HCT116 (cell line): Measurements from ENCODE around the gene ANO10. TPM values are rescaled to one million over a fixed set of nuclear protein-coding genes. Genes with fewer than 3 reads are reported as not detected.

ENCODE experiments used
- ATAC-seq: fragments of 200-7000 bp; cut with Tn5 transposase; 2 replicates; pipeline ENCODE4 v1.9.1; 2020; ENCODE audit warnings: mild to moderate bottlenecking, moderate library complexity
- BruUV-seq: library from RNA; stranded (reverse); fragments of 400-500 nt; replicated peaks from 2 replicates; lab custom pipeline; 2021; lab: Mats Ljungman, UMichigan
- CTCF ChIA-PET: fragments of 300-600 bp; sonication (Branson Sonifier 250); formaldehyde crosslinking; loops from one replicate; lab custom pipeline; 2021; ENCODE audit warnings: antibody characterized with exemption; lab: Charles Lee
- POLR2A ChIA-PET: fragments of 300-600, 350-600 bp; sonication (Branson Sonifier 250); formaldehyde crosslinking; loops from one replicate; lab custom pipeline; 2021; ENCODE audit warnings: antibody characterized with exemption; lab: Charles Lee
- RAD21 ChIA-PET, 2 experiments: fragments of 300-600 bp; sonication (Branson Sonifier 250); formaldehyde crosslinking; loops; one replicate each; lab custom pipeline; 2023; ENCODE audit warnings: low total read pairs in 2 of 2; ENCODE audit not compliant: uncharacterized antibody in 2 of 2, unreplicated experiment in 2 of 2, low non-redundant PET in 1 of 2; lab: Charles Lee
- DNase-seq: peaks from one replicate; pipeline ENCODE4 v3.0.0-alpha.2; 2010; ENCODE audit warnings: low read depth, low spot score
- H2AFZ ChIP-seq: fragments of 200-600 bp; shearing (Covaris generic), sonication (generic); 2 replicates; pipeline ENCODE4 v1.6.1; 2017; ENCODE audit warnings: low read depth, mixed run types, mixed read lengths, antibody characterized with exemption, low read length; ENCODE audit not compliant: poor library complexity, severe bottlenecking
- H3K27ac ChIP-seq: 2 replicates; pipeline ENCODE4 v1.5.1; 2012; ENCODE audit warnings: low read depth, low read length
- H3K27me3 ChIP-seq: fragments of 200-600 bp; sonication (generic); 2 replicates; pipeline ENCODE4 v1.6.1; 2016; ENCODE audit warnings: mixed run types, low read length, mixed read lengths; ENCODE audit not compliant: insufficient read depth
- H3K36me3 ChIP-seq, 2 experiments: fragments of 200-500 bp in 1 of 2; fragments of 200-600 bp in 1 of 2; sonication (Bioruptor generic) in 1 of 2; sonication (generic) in 1 of 2; 2 replicates each; pipeline versions ENCODE4 v1.5.1 to v1.6.1; 2014 to 2016; ENCODE audit warnings: low read length in 2 of 2, inconsistent platforms in 1 of 2, mixed read lengths in 1 of 2, mixed run types in 1 of 2; ENCODE audit not compliant: insufficient read depth in 2 of 2, control insufficient read depth in 1 of 2
- H3K4me1 ChIP-seq, 2 experiments: fragments of 200-600 bp in 1 of 2; sonication (generic) in 1 of 2; 2 replicates each; pipeline versions ENCODE4 v1.5.1 to v1.6.1; 2012 to 2017; ENCODE audit warnings: low read length in 2 of 2, inconsistent platforms in 1 of 2, mild to moderate bottlenecking in 1 of 2, mixed read lengths in 1 of 2, mixed run types in 1 of 2, moderate library complexity in 1 of 2; ENCODE audit not compliant: insufficient read depth in 2 of 2, control insufficient read depth in 1 of 2
- H3K4me2 ChIP-seq: fragments of 200-600 bp; sonication (generic); 2 replicates; pipeline ENCODE4 v1.6.1; 2017; ENCODE audit warnings: mixed run types, low read length, mixed read lengths
- H3K4me3 ChIP-seq, 2 experiments: fragments of 200-600 bp in 1 of 2; sonication (generic) in 1 of 2; replicated peaks in 1 of 2; 2 replicates each; pipeline ENCODE4 v1.5.1; 2011 to 2016; ENCODE audit warnings: low read length in 2 of 2, control low read depth in 1 of 2, low read depth in 1 of 2, mild to moderate bottlenecking in 1 of 2, mixed read lengths in 1 of 2, mixed run types in 1 of 2
- H3K79me2 ChIP-seq: fragments of 200-600 bp; sonication (generic); 2 replicates; pipeline ENCODE4 v1.6.1; 2017; ENCODE audit warnings: mild to moderate bottlenecking, mixed run types, low read length, moderate library complexity, mixed read lengths; ENCODE audit not compliant: insufficient read depth
- H3K9ac ChIP-seq: fragments of 200-600 bp; sonication (generic); 2 replicates; pipeline ENCODE4 v1.6.1; 2016; ENCODE audit warnings: low read length, mixed read lengths
- H3K9me2 ChIP-seq: fragments of 200-600 bp; sonication (generic), shearing (Covaris generic); 2 replicates; pipeline ENCODE4 v1.6.1; 2017; ENCODE audit warnings: mixed run types, mild to moderate bottlenecking, moderate library complexity; ENCODE audit not compliant: insufficient read depth
- H3K9me3 ChIP-seq, 2 experiments: fragments of 200-500 bp in 1 of 2; fragments of 200-600 bp in 1 of 2; sonication (Bioruptor generic) in 1 of 2; sonication (generic) in 1 of 2; 2 replicates each; pipeline ENCODE4 v1.6.1; 2014 to 2017; ENCODE audit warnings: low read length in 2 of 2, mixed read lengths in 2 of 2, inconsistent platforms in 1 of 2, low read depth in 1 of 2, mild to moderate bottlenecking in 1 of 2, mixed run types in 1 of 2, moderate library complexity in 1 of 2; ENCODE audit not compliant: control insufficient read depth in 1 of 2, insufficient read depth in 1 of 2
- H4K20me1 ChIP-seq: fragments of 200-600 bp; sonication (generic), shearing (Covaris generic); 2 replicates; pipeline ENCODE4 v1.6.1; 2017; ENCODE audit warnings: mixed run types, mild to moderate bottlenecking, moderate library complexity; ENCODE audit not compliant: insufficient read depth
- ATF3 ChIP-seq: IDR thresholded peaks from 2 replicates; pipeline ENCODE4 v1.6.1; 2012
- CBX3 ChIP-seq: IDR thresholded peaks from 2 replicates; pipeline ENCODE4 v1.6.1; 2012; ENCODE audit warnings: low read depth
- CTCF ChIP-seq, 3 experiments: fragments of 200-600 bp in 1 of 3; sonication (generic) in 1 of 3; IDR thresholded peaks in 2 of 3; conservative IDR thresholded peaks in 1 of 3; 2 replicates each; pipeline ENCODE4 v1.5.1; 2012 to 2017; ENCODE audit warnings: low read depth in 2 of 3, low read length in 2 of 3, antibody characterized with exemption in 1 of 3, borderline replicate concordance in 1 of 3, control low read depth in 1 of 3, mild to moderate bottlenecking in 1 of 3, mixed read lengths in 1 of 3, mixed run types in 1 of 3, moderate library complexity in 1 of 3; ENCODE audit not compliant: insufficient read depth in 1 of 3
- EGR1 ChIP-seq: IDR thresholded peaks from 2 replicates; pipeline ENCODE4 v1.6.1; 2012; ENCODE audit warnings: low read depth
- EZH2 ChIP-seq: fragments of 200-600 bp; sonication (generic); IDR thresholded peaks from 2 replicates; pipeline ENCODE4 v1.6.1; 2017; ENCODE audit warnings: antibody characterized with exemption, mixed run types
- EZH2phosphoT487 ChIP-seq: fragments of 200-600 bp; IDR thresholded peaks from 2 replicates; pipeline ENCODE4 v1.6.1; 2018; ENCODE audit warnings: antibody characterized with exemption, borderline replicate concordance
- FOSL1 ChIP-seq: IDR thresholded peaks from 2 replicates; pipeline ENCODE4 v1.6.1; 2012; ENCODE audit warnings: low read depth
- JUND ChIP-seq: IDR thresholded peaks from 2 replicates; pipeline ENCODE4 v1.6.1; 2012
- POLR2AphosphoS5 ChIP-seq: IDR thresholded peaks from 2 replicates; pipeline ENCODE4 v1.6.1; 2011; ENCODE audit warnings: mild to moderate bottlenecking, low read depth, low read length, moderate library complexity
- RAD21 ChIP-seq: IDR thresholded peaks from 2 replicates; pipeline ENCODE4 v1.6.1; 2012; ENCODE audit warnings: low read depth, mild to moderate bottlenecking
- SIN3A ChIP-seq: IDR thresholded peaks from 2 replicates; pipeline ENCODE4 v1.6.1; 2012; ENCODE audit warnings: low read depth
- SRF ChIP-seq: IDR thresholded peaks from 2 replicates; pipeline ENCODE4 v1.6.1; 2012; ENCODE audit warnings: low read depth
- TCF7L2 ChIP-seq: IDR thresholded peaks from 2 replicates; pipeline ENCODE4 v1.7.0; 2011; ENCODE audit warnings: borderline replicate concordance, inconsistent platforms; ENCODE audit not compliant: insufficient read depth, insufficient read length; ENCODE audit errors: extremely low read depth
- YY1 ChIP-seq: IDR thresholded peaks from 2 replicates; pipeline ENCODE4 v1.6.1; 2011; ENCODE audit warnings: low read length, low read depth, moderate library complexity, mild to moderate bottlenecking; ENCODE audit not compliant: insufficient replicate concordance; ENCODE audit errors: extremely low read depth
- ZBTB33 ChIP-seq: IDR thresholded peaks from 2 replicates; pipeline ENCODE4 v1.6.1; 2011; ENCODE audit warnings: mild to moderate bottlenecking, low read length, moderate library complexity; ENCODE audit not compliant: insufficient replicate concordance; ENCODE audit errors: extremely low read depth
- ZFX ChIP-seq: fragments of 450-650 bp; IDR thresholded peaks from 2 replicates; pipeline ENCODE4 v1.6.1; 2017
- ZNF274 ChIP-seq: fragments of 200-500 bp; sonication (Bioruptor generic); IDR thresholded peaks from 2 replicates; pipeline ENCODE4 v1.6.1; 2014; ENCODE audit warnings: mild to moderate bottlenecking, low read depth, low read length, inconsistent platforms
- intact Hi-C: fragments of 100-400 bp; cut with micrococcal nuclease; formaldehyde crosslinking; loops from 2 replicates; pipeline ENCODE4 v1.10.0; 2022
- total RNA-seq: library from RNA; stranded (reverse); gene quantifications from one replicate; pipeline ENCODE4 v1.2.1, GENCODE V29; 2021; ENCODE audit not compliant: unreplicated experiment
- TF ChIP-seq, protein P1 (sequence below): IDR thresholded peaks from 2 replicates; pipeline ENCODE4 v1.6.1; 2012
- TF ChIP-seq, protein P2 (sequence below): IDR thresholded peaks from 2 replicates; pipeline ENCODE4 v1.6.1; 2012; ENCODE audit warnings: low read depth

ANO10 gene
- total RNA-seq, 1 experiment from 2014 or later: 13.3 TPM

- TF ChIP-seq, protein P1, sequence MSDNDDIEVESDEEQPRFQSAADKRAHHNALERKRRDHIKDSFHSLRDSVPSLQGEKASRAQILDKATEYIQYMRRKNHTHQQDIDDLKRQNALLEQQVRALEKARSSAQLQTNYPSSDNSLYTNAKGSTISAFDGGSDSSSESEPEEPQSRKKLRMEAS: no peak
- TF ChIP-seq ZNF274: no peak
- TF ChIP-seq FOSL1: no peak
- no peak for TF ChIP-seq CTCF (IDR thresholded peaks at IDR 0.05 in 2 of 3, conservative IDR thresholded peaks at IDR 0.05 in 1 of 3; ENCODE audit: borderline replicate concordance in 1 of 3, insufficient read depth in 1 of 3, low read depth in 2 of 3, low read length in 2 of 3)
- TF ChIP-seq, protein P2, sequence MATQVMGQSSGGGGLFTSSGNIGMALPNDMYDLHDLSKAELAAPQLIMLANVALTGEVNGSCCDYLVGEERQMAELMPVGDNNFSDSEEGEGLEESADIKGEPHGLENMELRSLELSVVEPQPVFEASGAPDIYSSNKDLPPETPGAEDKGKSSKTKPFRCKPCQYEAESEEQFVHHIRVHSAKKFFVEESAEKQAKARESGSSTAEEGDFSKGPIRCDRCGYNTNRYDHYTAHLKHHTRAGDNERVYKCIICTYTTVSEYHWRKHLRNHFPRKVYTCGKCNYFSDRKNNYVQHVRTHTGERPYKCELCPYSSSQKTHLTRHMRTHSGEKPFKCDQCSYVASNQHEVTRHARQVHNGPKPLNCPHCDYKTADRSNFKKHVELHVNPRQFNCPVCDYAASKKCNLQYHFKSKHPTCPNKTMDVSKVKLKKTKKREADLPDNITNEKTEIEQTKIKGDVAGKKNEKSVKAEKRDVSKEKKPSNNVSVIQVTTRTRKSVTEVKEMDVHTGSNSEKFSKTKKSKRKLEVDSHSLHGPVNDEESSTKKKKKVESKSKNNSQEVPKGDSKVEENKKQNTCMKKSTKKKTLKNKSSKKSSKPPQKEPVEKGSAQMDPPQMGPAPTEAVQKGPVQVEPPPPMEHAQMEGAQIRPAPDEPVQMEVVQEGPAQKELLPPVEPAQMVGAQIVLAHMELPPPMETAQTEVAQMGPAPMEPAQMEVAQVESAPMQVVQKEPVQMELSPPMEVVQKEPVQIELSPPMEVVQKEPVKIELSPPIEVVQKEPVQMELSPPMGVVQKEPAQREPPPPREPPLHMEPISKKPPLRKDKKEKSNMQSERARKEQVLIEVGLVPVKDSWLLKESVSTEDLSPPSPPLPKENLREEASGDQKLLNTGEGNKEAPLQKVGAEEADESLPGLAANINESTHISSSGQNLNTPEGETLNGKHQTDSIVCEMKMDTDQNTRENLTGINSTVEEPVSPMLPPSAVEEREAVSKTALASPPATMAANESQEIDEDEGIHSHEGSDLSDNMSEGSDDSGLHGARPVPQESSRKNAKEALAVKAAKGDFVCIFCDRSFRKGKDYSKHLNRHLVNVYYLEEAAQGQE: no peak
- TF ChIP-seq ZBTB33: no peak
- no peak for TF ChIP-seq SRF
- TF ChIP-seq ATF3: no peak
- TF ChIP-seq SIN3A: no peak
- no peak for TF ChIP-seq TCF7L2
- TF ChIP-seq ZFX: no peak
- TF ChIP-seq YY1: no peak
- no peak for TF ChIP-seq EZH2phosphoT487
- no peak for TF ChIP-seq EGR1
- TF ChIP-seq RAD21: no peak
- no peak for TF ChIP-seq EZH2
- TF ChIP-seq JUND: no peak
- no peak for TF ChIP-seq CBX3
- no peak for TF ChIP-seq POLR2AphosphoS5
- TF ChIP-seq, all 23 proteins: peak for 0
- Histone ChIP-seq H4K20me1 (no peaks in the 10 kb centered on the region), H3K79me2 (no peaks in the 10 kb centered on the region), H3K36me3 (peaks cover 4 to 33% of the 10 kb centered on the region in 2 experiments; a peak in 3 of 4 replicates), H3K27ac (no peak overlapping the region), H2AFZ (no peak overlapping the region), H3K4me1 (no peaks in the 10 kb centered on the region), H3K4me3 (no peak overlapping the region), H3K9ac (no peak overlapping the region), H3K27me3 (no peaks in the 10 kb centered on the region), H3K9me2 (no peaks in the 10 kb centered on the region), H3K9me3 (no peaks in the 10 kb centered on the region), H3K4me2 (no peak overlapping the region)
- CTCF ChIA-PET: no interaction called here
- POLR2A ChIA-PET: no interaction called here
- intact Hi-C loops: no loop called here
- RAD21 ChIA-PET: no interaction called here
- ATAC-seq (no peak), DNase-seq (no peak)
- BruUV-seq: no TSS peak
These were observed 276.6 kb downstream of the ANO10 start for GRCh38 chr3:43345246-43345645.
